AG10803 (cell line): ENCODE data around the gene CBY3.
"Not testable (repeated sequence)": the region's sequence is repeated elsewhere in the genome, so short reads cannot be mapped to it uniquely, and the experiment has no call there.

ENCODE experiments used
- DNase-seq: peaks from one replicate; pipeline ENCODE4 v3.0.0; 2010; ENCODE audit warnings: low read depth
- H3K4me3 ChIP-seq: 2 replicates; pipeline ENCODE4 v1.5.1; 2011; ENCODE audit warnings: mild to moderate bottlenecking, low read length, control low read depth
- CTCF ChIP-seq: conservative IDR thresholded peaks from 2 replicates; pipeline ENCODE4 v1.5.1; 2011; ENCODE audit warnings: mild to moderate bottlenecking, low read length, control low read depth, inconsistent platforms

CBY3 gene

DNA sequence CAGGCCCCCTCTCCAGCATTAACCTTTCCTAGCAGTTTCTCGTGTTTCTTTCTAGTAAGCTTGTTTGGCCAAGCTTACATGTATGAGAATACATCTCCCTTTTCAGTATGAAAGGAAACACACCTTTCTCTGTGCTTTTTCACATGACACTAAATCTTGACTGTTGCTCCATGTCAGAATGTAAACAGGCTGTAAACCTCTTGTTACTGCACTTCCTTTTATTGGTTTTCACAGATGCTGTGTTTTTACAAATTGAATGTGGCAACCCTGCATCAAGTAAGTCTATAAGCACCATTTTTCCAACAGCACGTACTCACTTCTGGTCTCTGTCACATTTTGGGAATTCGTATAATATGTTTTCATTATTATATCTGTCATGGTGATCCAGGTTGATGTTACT is 15.8 kb upstream of the CBY3 start:
- H3K4me3 ChIP-seq = no peak overlapping the region
- TF ChIP-seq CTCF = no peak
- DNase-seq = no peak

DNA sequence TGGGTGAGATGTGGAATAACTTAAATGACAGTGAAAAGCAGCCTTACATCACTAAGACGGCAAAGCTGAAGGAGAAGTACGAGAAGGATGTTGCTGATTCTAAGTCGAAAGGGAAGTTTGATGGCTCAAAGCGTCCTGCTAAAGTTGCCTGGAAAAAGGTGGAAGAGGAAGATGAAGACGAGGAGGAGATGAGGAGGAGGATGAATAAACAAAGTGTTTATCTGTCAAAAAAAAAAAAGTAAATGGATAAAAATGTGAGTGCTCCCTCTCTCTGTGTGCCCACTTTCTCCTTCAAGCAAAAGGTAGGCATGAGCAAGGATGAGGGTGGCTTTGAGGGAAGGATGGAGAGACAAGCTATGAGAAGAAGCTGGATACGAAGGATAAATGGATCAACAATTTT is 13.7 kb upstream of the CBY3 start:
- no peak for TF ChIP-seq CTCF
- H3K4me3 ChIP-seq = no peak overlapping the region
- DNase-seq = no peak

DNA sequence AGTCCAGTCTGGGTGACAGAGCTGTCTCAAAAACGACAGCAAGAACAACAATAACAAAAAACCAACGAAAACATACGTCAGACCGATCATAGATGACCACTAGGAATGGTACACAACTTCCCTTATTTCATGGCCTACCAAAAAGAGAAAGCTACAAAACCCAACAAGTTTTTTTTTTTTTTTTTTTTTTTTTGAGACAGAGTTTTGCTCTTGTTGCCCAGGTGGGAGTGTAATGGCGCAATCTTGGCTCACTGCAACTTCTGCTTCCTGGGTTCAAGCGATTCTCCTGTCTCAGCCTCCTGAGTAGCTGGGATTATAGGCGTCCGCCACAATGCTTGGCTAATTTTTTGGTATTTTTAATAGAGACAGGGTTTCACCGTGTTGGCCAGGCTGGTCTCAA is 8.4 kb upstream of the CBY3 start:
- H3K4me3 ChIP-seq, DNase-seq: not testable (repeated sequence)

- no peak for TF ChIP-seq CTCF
- DNase-seq = no peak
- no peak overlapping the region for H3K4me3 ChIP-seq
These were observed 637 bp downstream of the CBY3 start for GRCh38 chr5:179680014-179680779.

GRCh38 chr5:179679014-179679674 is 1.7 kb downstream of the CBY3 start:
- peak overlapping the region; percentile 97 for H3K4me3 ChIP-seq
- DNase-seq = peak; percentile 50
- peak; percentile 27 for TF ChIP-seq CTCF

DNA sequence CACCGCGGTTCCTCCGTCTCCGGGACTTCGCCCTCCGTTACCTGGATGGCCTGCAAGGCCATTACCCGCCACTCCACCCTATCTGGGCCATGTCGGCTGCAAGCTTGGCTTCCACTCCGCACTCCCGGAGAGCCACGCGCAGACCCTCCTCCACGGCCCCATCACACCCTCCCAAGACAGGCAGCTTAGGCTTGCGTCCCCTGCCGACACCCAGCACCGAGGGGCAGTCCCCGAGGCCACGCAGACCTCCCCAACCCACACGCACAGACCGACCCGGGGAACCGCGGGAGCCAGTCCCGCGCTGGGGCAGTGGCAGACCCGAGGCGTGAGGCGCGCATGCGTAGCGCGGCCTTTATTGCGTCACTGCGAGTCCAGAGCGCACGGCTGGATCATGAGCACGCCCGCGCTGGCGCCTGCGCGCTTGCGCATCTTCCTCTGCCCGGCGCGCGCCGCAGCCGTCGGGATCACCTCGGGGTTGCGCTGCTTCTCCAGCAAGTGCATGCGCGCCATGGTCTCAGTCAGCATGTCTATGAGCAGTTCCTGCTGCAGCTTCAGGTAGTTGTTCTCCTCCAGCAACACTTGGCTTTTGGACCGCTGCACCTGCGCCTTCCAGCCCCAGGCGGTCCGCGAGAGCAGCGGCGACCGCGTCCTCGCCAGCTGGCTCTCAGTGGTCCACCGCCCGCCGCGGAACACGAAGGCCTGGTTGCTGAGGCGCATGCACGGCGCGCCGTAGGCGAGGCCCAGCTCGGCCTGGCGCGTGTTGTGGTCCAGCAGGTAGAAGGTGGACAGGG is 2.4 kb downstream of the CBY3 start:
- H3K4me3 ChIP-seq = peak overlapping the region; percentile 97
- TF ChIP-seq CTCF = no peak
- peak; percentile 90 for DNase-seq

DNA sequence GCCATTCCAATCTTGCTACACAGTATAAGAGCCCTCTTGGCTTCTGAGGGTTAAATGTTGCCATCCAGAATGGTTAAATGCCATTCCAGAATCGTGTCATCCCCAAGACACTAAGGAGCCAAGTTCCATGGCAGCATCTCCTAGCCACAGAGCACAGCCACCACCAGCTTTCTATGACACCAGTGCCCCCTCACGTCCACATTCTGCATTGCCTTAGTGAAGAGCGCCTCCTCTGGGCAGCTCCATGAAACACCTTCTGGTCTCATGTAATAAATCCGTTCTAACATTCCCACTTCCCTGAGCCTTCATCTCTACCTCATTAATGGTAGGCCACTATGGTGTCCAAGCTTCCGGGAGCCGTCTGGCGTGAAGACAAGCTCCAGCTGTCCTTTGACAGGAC is 12.4 kb downstream of the CBY3 start:
- no peak overlapping the region for H3K4me3 ChIP-seq
- DNase-seq = peak; percentile 53
- TF ChIP-seq CTCF = peak; percentile 91

DNA sequence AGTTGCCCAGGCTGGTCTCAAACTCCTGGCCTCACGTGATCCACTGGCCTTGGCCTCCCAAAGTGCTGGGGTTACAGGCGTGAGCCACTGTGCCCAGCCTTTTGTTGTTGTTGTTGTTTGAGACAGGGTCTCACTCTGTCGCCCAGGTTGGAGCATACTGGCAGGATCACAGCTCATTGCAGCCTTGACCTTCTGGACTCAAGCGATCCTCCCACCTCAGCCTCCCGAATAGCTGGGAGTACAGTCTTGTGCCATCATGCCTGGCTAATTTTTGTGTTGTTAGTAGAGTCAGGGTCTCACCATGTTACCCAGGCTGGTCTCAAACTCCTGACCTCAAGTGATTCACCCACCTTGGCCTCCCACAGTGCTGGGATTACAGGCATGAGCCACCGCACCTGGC is 19.2 kb downstream of the CBY3 start:
- DNase-seq, H3K4me3 ChIP-seq: not testable (repeated sequence)

DNA sequence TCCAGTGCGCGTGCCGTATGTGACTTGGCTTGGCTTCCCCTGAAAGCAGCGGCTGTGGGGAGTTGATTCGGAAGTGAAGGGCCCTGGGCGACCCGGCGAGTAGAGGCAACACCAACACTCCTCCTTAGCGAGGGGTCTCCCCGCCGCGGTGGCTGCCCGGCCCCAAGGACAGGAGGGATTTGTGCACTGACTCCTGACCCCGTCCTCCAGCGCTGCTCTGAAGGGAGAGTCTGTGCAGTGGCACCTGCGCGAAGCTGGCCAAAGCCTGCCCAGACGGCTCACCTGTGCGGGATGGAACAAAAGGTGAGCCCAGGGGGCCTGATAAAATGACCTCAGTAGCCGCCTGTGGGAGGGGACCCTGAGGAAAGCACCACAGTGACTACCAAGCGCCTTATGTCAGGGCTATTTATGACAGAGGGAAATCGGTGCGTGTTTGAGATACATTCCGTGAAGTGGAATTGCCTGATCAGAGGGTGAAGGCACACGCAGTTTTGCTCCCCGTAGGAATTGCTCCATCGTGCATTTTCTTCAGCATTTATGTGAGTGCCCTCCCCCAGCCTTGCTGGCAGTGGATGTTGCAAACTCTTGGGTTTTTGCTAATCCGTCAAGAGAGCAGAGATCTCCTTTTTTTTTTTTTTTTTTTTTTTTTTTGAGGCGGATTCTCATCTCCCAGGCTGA is 22.5 kb downstream of the CBY3 start:
- H3K4me3 ChIP-seq = peak overlapping the region; percentile 69
- DNase-seq = peak; percentile 71

GRCh38 chr5:179657302-179658178 is 23.3 kb downstream of the CBY3 start:
- DNase-seq, H3K4me3 ChIP-seq: not testable (repeated sequence)
